BJ (cell line): ENCODE results near the gene SCARB1. TPM values are rescaled to one million over a fixed set of nuclear protein-coding genes. Genes with fewer than 3 reads are reported as not detected.

Experiments used
- CTCF ChIA-PET: fragments of 350-600 bp; formaldehyde crosslinking; extraction: SDS; loops from one replicate; lab custom pipeline; 2021; ENCODE audit warnings: antibody characterized with exemption, inconsistent platforms; lab: Yijun Ruan, JAX
- POLR2A ChIA-PET: fragments of 300-600 bp; sonication (Branson Sonifier 250); formaldehyde crosslinking; extraction: SDS; loops from one replicate; lab custom pipeline; 2021; ENCODE audit warnings: antibody characterized with exemption; lab: Charles Lee
- DNase-seq: peaks from one replicate; pipeline ENCODE4 v3.0.0-alpha.2; 2011; ENCODE audit warnings: low read depth
- H3K27me3 ChIP-seq: 2 replicates; pipeline ENCODE4 v1.6.0; 2011; ENCODE audit warnings: low read length; ENCODE audit not compliant: control insufficient read depth, insufficient read depth
- H3K36me3 ChIP-seq: 2 replicates; pipeline ENCODE4 v1.5.1; 2011; ENCODE audit warnings: low read length; ENCODE audit not compliant: control insufficient read depth, insufficient read depth
- H3K4me3 ChIP-seq: 2 replicates; pipeline ENCODE4 v1.5.1; 2011; ENCODE audit warnings: low read depth, mild to moderate bottlenecking, control low read depth, low read length
- CTCF ChIP-seq: IDR thresholded peaks from 2 replicates; pipeline ENCODE4 v1.5.1; 2011; ENCODE audit warnings: low read depth, mild to moderate bottlenecking, control low read depth, inconsistent platforms, low read length, moderate library complexity; ENCODE audit not compliant: insufficient read depth
- polyA plus RNA-seq: library from polyadenylated mRNA; depleted of rRNA; stranded (reverse); fragments of >200 nt; gene quantifications from 2 replicates; pipeline ENCODE4 v1.2.3, GENCODE V29; 2011

The SCARB1 gene
- polyA plus RNA-seq, 1 experiment = 38.4 TPM

- ChIA-PET CTCF (no interaction called here), POLR2A (no interaction called here)
- H3K36me3 ChIP-seq = no peaks in the 10 kb centered on the region; the same call in 1 of the 2 replicates
- no peak for TF ChIP-seq CTCF
- no peak for DNase-seq
- H3K27me3 ChIP-seq = no peaks in the 10 kb centered on the region
- H3K4me3 ChIP-seq = no peak overlapping the region
Observed at GRCh38 chr12:124830306-124830705, 33.4 kb downstream of the SCARB1 start.

GRCh38 chr12:124829708-124830304, 33.9 kb downstream of the SCARB1 start:
- no peak for TF ChIP-seq CTCF
- Histone ChIP-seq H3K4me3 (no peak overlapping the region), H3K27me3 (no peaks in the 10 kb centered on the region), H3K36me3 (no peaks in the 10 kb centered on the region; the same call in 1 of the 2 replicates)
- CTCF ChIA-PET = interaction anchor here (0.7 kb wide), 1 partner anchor 11 kb away, joined by 3 read pairs; no protein-coding TSS in a partner anchor
- POLR2A ChIA-PET = no interaction called here
- no peak for DNase-seq

- no peak for TF ChIP-seq CTCF
- Histone ChIP-seq H3K36me3 (no peaks in the 10 kb centered on the region; the same call in 1 of the 2 replicates), H3K27me3 (no peaks in the 10 kb centered on the region), H3K4me3 (no peak overlapping the region)
- CTCF ChIA-PET = interaction anchor here (0.7 to 2.4 kb wide), 3 partner anchors 11 to 78 kb away, joined by 3 to 7 read pairs (median 3); no protein-coding TSS in a partner anchor
- peak; percentile 73 for DNase-seq
- POLR2A ChIA-PET = interaction anchor here (0.5 kb wide), 1 partner anchor 83 kb away, joined by 10 read pairs; no protein-coding TSS in a partner anchor
Observed at GRCh38 chr12:124829008-124829707, 34.5 kb downstream of the SCARB1 start.

GRCh38 chr12:124828264-124829007, 35.2 kb downstream of the SCARB1 start:
- no peak for TF ChIP-seq CTCF
- ChIA-PET POLR2A (interaction anchor here (0.5 kb wide), 1 partner anchor 84 kb away, joined by 10 read pairs; no protein-coding TSS in a partner anchor), CTCF (interaction anchor here (0.7 to 2.4 kb wide), 3 partner anchors 10 to 78 kb away, joined by 3 to 7 read pairs (median 3); no protein-coding TSS in a partner anchor)
- Histone ChIP-seq H3K36me3 (no peaks in the 10 kb centered on the region; the same call in 1 of the 2 replicates), H3K4me3 (no peak overlapping the region), H3K27me3 (no peaks in the 10 kb centered on the region)
- no peak for DNase-seq
